Brain pericyte (primary cell): ENCODE data around the gene CRADD.
"Not testable (repeated sequence)": the region's sequence is repeated elsewhere in the genome, so short reads cannot be mapped to it uniquely, and the experiment has no call there.

Source experiments
- DNase-seq: peaks from one replicate; pipeline ENCODE4 v3.0.0-alpha.2; 2012; ENCODE audit warnings: low read depth, low spot score

Gene CRADD

GRCh38 chr12:93929081-93929480 is 251.9 kb downstream of the CRADD start:
- DNase-seq = not testable (repeated sequence)

- DNase-seq = no peak
Observed at GRCh38 chr12:93937812-93938211, 260.6 kb downstream of the CRADD start.

- no peak for DNase-seq
Observed at GRCh38 chr12:93938317-93938716, 261.1 kb downstream of the CRADD start.

- no peak for DNase-seq
Observed at GRCh38 chr12:93938931-93939330, 261.8 kb downstream of the CRADD start.

GRCh38 chr12:93939641-93940325 is 262.6 kb downstream of the CRADD start:
- DNase-seq = no peak

GRCh38 chr12:93943780-93944179 is 266.6 kb downstream of the CRADD start:
- DNase-seq = no peak

- no peak for DNase-seq
Observed at GRCh38 chr12:93944201-93944600, 267.0 kb downstream of the CRADD start.
